ENCODE data around the gene SLC16A10. TPM values are rescaled to one million over a fixed set of nuclear protein-coding genes. Genes with fewer than 3 reads are reported as not detected.

SLC16A10 gene
- total and polyA plus RNA-seq, 7 donors, result under 0.01 to 1.2 (median 0.83) TPM

- H3K36me3 ChIP-seq, result peaks cover 0 to 44% (median 10%) of the 10 kb centered on the region in 4 donors
- no peaks in the 10 kb centered on the region for H3K27me3 ChIP-seq
- TF ChIP-seq POLR2A (IDR thresholded peaks at IDR 0.05), result no peak
- TF ChIP-seq EP300 (IDR thresholded peaks at IDR 0.05), result no peak
- TF ChIP-seq CTCF (IDR thresholded peaks at IDR 0.05), result no peak
- TF ChIP-seq POLR2AphosphoS5 (IDR thresholded peaks at IDR 0.05), result no peak
- no peak overlapping the region for H3K4me3 ChIP-seq
- H3K4me1 ChIP-seq, result peaks cover 0 to 46% (median 17%) of the 10 kb centered on the region in 4 donors
- WGBS, 2 donors, result 90 to 94% methylated on average over 4 of the region's 4 CpGs
- H3K9me3 ChIP-seq, result no peaks in the 10 kb centered on the region
- intact Hi-C loops (cut with DNase I), result loop anchor here (10.0 kb wide), 1 partner anchor 81 kb away; no protein-coding TSS in a partner anchor
- H3K27ac ChIP-seq, result no peak overlapping the region
- no peak for DNase-seq
Observed at GRCh38 chr6:111263837-111264236, 176.5 kb downstream of the SLC16A10 start.

- Histone ChIP-seq H3K27ac (no peak overlapping the region), H3K27me3 (no peaks in the 10 kb centered on the region), H3K4me1 (peaks cover 0 to 37% (median 3%) of the 10 kb centered on the region in 4 donors), H3K36me3 (peaks cover 0 to 53% (median 10%) of the 10 kb centered on the region in 4 donors), H3K9me3 (no peaks in the 10 kb centered on the region), H3K4me3 (no peak overlapping the region)
- DNase-seq, result no peak
- no peak for TF ChIP-seq POLR2AphosphoS5 (IDR thresholded peaks at IDR 0.05)
- TF ChIP-seq CTCF (IDR thresholded peaks at IDR 0.05), result no peak
- no peak for TF ChIP-seq POLR2A (IDR thresholded peaks at IDR 0.05)
- no peak for TF ChIP-seq EP300 (IDR thresholded peaks at IDR 0.05)
- WGBS, 2 donors, result 92 to 96% methylated on average over 6 of the region's 6 CpGs
- intact Hi-C loops (cut with DNase I), result loop anchor here (10.0 kb wide), 1 partner anchor 79 kb away; no protein-coding TSS in a partner anchor
Observed at GRCh38 chr6:111265842-111266241, 178.5 kb downstream of the SLC16A10 start.

- Histone ChIP-seq H3K4me3 (no peak overlapping the region), H3K4me1 (peaks cover 0 to 33% (median under 1%) of the 10 kb centered on the region in 4 donors), H3K36me3 (peaks cover 0 to 53% (median 10%) of the 10 kb centered on the region in 4 donors), H3K9me3 (no peaks in the 10 kb centered on the region), H3K27ac (no peak overlapping the region), H3K27me3 (no peaks in the 10 kb centered on the region)
- WGBS, 2 donors, result 97 to 98% methylated on average over 2 of the region's 2 CpGs
- no peak for DNase-seq
- intact Hi-C loops (cut with DNase I), result loop anchor here (10.0 kb wide), 1 partner anchor 79 kb away; no protein-coding TSS in a partner anchor
- TF ChIP-seq EP300 (IDR thresholded peaks at IDR 0.05), result no peak
- TF ChIP-seq POLR2AphosphoS5 (IDR thresholded peaks at IDR 0.05), result no peak
- no peak for TF ChIP-seq CTCF (IDR thresholded peaks at IDR 0.05)
- no peak for TF ChIP-seq POLR2A (IDR thresholded peaks at IDR 0.05)
Observed at GRCh38 chr6:111266276-111266675, 179.0 kb downstream of the SLC16A10 start.

- H3K9me3 ChIP-seq, result no peaks in the 10 kb centered on the region
- H3K4me1 ChIP-seq, result peaks cover 0 to 23% (median 0%) of the 10 kb centered on the region in 4 donors
- TF ChIP-seq CTCF (IDR thresholded peaks at IDR 0.05) (no peak), POLR2AphosphoS5 (IDR thresholded peaks at IDR 0.05) (no peak), EP300 (IDR thresholded peaks at IDR 0.05) (no peak), POLR2A (IDR thresholded peaks at IDR 0.05) (no peak)
- H3K36me3 ChIP-seq, result peaks cover 0 to 53% (median 10%) of the 10 kb centered on the region in 4 donors
- no peak overlapping the region for H3K4me3 ChIP-seq
- intact Hi-C loops (cut with DNase I), result loop anchor here (10.0 kb wide), 1 partner anchor 77 kb away; no protein-coding TSS in a partner anchor
- WGBS, 2 donors, result 95 to 97% methylated on average over 7 of the region's 7 CpGs
- DNase-seq, result no peak
- no peaks in the 10 kb centered on the region for H3K27me3 ChIP-seq
- H3K27ac ChIP-seq, result no peak overlapping the region
Observed at GRCh38 chr6:111267764-111268333, 180.5 kb downstream of the SLC16A10 start.

All from sigmoid colon (tissue), 7 donors.